GM18498 (cell line): Measurements from ENCODE around the gene TADA2B.

Experiments used
- ATAC-seq: cut with Tn5 transposase; IDR thresholded peaks from one replicate; pipeline ENCODE4 v1.9.1; 2021; ENCODE audit warnings: mild to moderate bottlenecking, moderate library complexity; ENCODE audit not compliant: unreplicated experiment

Gene TADA2B, protein sequence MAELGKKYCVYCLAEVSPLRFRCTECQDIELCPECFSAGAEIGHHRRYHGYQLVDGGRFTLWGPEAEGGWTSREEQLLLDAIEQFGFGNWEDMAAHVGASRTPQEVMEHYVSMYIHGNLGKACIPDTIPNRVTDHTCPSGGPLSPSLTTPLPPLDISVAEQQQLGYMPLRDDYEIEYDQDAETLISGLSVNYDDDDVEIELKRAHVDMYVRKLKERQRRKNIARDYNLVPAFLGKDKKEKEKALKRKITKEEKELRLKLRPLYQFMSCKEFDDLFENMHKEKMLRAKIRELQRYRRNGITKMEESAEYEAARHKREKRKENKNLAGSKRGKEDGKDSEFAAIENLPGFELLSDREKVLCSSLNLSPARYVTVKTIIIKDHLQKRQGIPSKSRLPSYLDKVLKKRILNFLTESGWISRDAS

DNA sequence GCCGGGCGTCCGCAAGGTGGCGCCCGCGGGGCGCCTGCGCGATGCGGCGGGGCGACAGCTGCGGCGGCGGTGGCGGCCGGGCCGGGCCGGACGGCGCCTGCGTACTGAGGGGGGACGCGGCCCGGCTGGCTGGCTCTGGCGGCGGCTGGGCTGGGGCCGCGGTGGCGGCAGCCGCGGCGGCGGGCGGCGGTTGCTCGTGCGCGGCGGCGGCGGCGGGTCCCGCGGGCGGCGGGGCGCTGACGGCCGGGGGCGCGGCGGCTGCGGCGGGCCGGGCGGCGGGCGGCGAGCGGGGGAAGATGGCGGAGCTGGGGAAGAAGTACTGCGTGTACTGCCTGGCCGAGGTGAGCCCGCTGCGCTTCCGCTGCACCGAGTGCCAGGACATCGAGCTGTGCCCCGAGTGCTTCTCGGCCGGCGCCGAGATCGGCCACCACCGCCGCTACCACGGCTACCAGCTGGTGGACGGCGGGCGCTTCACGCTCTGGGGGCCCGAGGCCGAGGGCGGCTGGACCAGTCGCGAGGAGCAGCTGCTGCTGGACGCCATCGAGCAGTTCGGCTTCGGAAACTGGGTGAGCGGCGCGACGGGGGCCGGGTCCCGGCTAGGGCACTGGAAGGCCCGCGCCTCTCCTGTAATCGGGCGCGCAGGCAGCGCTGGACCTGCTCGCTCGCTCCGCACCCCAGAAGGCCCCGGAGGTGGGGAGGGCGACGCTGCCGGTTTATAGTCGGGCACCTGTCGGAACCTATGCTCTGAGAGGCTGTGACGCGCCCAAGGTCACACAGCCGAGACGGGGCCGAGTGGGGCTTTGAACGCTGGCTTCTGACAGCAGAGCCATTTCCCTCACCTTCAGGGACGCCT is at the start of gene TADA2B:
Gene TADA2B (plus strand): TSS at position 89 of the 853 bp plus-strand sequence. CDS start 208 bp downstream, at position 297.
- ATAC-seq, result peak; percentile 35

DNA sequence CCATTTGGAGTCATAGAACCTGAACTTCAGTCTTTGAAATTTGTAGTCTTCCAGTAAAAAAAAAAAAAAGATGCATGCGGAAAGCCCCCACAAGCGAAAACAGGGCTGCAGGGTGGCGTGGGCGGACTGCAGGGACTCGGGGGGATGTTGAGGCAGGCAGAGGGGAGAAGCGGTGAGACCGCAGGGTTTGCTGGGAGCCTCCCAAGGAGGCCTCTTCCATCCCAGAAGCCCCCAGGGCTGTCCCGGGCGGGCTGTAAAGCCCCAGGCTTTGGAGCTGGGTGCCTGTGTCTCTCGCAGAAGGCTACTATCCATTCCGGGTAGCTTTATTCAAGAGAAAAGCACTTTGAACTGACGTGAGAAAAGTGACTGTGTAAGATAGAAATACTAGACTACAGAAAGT is 46.7 kb upstream of the TADA2B start:
- no peak for ATAC-seq

DNA sequence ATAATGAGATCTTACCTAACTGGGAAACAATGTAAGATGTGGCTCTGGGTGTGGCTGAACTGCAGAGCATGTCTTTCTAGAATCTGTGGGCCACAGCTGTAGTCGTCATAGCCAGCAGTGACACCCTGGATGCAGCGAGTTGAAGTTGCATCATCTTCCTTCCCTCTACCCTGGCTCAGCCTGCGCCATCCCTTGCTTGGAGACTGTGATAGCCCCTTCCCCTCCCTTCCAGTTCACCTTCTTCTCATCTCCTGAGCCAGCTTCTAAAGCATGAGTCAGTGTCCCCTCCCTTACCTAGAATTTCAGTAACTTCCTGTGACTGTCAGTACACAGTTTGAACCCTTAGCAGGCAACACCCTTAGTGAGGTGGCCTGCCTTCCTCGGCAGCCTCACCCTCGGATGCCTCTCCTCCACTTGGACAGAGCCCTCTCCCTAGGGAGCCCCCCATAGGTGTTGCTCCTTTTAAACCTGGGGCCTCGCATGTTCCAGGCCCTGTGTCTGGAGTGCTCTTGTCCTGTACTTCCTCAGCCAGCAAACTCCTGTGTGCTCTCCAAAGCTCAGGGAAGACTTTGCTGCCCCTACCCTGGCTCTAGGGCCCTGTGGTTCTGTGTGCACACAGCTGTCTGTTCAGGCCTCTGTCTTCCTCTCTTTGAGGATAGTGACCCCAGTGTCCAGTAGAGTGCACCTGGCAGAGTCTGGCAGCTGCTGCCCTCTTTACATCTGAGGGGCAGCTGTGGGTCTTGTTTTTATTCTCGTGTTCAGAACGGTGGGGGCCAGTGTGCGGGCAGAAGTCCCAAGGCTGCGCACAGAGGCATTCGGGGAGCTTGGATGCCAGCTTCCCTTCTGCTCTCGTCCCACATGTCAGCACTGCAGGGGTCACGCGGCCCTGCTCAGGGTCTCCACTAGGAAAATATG is 43.7 kb upstream of the TADA2B start:
- ATAC-seq, result no peak

DNA sequence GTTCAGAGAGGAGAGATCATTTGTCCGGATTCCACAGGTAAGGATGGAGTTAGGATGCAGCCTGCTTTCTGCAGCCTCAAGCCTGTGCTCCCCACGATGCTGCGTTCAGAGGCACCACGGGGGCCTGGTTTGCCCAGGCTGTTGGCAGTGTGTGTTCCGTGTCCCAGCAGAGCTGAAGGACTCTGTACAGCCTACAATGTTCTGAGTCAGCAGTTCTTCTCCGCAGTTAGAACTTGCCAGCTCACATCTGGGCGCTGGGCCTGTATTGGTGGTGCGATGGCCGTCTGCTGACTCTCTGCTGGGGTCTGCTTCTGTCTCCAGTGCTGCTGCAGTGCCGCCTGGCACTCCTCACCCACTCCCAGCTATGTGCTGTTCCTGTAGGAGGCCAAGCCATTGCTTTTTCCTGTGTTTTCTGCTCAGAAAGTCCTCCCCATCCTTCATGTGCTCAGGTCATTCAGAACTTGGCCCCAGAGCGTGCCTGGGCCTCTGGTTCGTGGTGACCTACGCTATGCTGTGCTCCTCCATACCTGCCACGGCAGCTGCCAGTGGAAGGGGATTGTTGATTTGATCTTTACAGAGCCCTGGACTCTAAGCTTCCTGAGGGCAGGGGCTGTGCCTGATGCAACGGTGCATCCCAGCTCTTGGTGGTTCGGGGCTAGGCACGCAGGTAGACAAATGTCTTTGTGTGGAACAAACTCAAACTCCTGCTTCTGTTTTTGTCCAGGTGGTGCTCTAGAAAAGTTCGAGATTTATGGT is 42.6 kb upstream of the TADA2B start:
- ATAC-seq, result no peak

DNA sequence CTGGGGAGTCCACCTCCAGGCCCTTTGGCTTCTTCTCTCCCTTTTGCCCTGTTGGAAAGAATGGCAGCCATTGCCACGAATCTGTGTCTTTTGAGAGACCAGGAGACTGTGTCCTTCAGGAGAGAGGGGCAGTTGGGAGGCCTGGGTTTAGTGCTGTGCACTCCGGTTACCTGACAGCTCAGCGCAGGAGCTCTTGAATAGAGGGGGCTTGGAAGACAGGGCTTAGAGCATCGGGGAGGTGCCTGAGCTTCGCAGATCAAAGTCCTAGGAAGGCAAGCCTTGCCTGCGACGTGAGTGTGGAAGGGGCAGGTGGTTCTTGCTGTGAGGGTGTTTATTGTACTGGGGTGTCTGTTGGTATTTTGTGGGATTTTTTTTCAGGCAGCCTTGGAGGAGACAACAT is 41.9 kb upstream of the TADA2B start:
- no peak for ATAC-seq

DNA sequence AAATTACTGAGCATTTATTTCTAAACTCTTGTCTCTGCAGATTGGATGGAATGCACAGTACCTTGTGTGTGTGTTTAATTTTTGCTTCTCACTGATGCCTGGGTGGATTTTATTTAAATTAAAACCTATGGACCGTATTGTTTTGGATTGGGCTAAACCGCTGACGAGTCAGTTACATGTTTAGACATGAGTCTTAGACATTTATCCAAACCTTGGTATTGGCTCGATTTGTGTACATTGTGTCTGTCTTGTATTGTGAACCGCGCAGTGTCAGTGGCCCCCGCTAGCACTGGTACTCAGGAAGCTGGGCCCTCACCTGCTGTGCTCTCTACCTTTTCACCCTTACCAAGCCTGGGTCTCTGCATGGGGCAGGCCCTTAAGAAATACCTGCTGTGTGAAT is 40.8 kb upstream of the TADA2B start:
- no peak for ATAC-seq

DNA sequence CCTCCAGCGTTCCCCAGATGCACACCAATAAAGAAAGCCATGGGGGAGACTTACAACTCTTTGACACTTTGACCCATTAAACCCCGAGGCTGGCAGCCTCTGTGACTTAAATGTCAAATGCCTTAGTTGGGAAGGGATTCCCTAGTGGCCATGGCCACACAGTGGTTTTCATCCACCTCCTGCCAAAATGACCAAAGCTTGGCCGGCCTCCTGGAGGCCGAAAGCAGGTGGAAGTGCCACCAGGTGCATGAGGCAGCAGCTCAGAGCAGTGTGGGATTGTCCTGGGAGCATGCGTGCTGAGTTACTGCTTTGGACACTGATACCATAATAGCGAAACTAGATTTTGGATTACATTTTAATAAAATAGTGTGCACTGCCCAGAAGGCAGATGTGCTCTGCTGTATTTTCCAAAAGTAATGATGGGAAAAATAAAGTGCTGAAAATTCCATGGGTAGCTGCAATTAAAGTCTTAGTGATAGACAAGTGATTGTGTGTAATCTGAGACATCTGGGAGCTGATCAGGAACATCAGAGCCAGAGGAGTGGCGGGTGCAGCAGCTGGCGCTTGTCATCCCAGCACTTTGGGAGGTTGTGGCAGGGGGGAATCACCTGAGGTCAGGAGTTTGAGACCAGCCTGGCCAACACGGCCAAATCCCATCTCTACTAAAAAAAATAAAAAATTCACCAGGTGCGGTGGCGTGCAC is 39.8 kb upstream of the TADA2B start:
- ATAC-seq, result no peak

DNA sequence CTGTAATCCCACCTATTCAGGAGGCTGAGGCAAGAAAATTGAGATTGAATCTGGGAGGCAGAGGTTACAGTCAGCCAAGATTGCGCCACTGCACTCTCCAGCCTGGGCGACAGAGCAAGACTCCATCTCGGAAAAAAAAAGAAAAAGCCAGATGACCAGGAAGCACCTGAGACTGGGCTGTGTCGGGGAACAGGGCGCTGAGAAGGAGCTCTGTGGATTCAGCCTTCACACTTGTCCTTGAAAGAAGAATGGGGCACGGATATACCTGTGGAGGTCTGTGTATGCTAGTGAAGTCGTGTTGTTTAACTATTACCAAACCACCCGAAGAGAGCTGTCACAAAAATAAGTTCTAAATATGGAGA is 39.3 kb upstream of the TADA2B start:
- no peak for ATAC-seq

DNA sequence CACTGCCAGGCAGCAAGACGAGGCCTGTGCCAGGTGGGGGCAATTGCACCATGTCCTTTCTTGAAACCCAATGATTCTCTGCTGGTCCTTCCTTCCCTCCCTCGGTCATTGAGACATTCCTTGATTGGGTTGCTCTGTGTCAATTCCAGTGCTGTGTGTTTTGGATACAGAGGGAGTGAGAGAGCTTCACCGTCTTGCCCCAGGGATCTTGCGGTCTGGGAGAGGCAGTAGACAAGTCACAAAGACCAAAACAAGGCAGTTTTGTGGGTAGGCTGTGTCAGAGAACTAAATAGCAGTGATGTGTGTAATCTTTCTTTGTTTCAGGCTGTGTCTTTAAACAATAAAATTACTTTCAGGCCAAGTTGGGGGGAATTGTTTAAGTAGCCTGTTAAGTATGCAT is 38.8 kb upstream of the TADA2B start:
- no peak for ATAC-seq

DNA sequence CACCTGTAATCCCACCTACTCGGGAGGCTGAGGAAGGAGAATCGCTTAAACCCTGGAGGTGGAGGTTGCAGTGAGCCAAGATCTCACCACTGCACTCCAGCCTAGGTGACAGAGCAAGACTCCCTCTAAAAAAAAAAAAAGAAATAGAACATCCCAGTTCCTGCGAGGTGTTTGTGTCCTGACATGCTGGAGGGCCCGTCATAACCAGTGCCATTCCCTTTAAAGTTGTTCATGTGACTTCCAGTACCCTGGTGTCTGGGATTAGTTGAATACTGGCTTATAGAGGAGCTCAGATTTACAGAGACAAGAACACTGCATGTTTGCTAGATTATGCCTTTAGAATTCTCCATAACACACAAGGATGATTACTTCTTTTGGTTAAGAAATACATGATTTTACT is 37.6 kb upstream of the TADA2B start:
- ATAC-seq, result no peak

DNA sequence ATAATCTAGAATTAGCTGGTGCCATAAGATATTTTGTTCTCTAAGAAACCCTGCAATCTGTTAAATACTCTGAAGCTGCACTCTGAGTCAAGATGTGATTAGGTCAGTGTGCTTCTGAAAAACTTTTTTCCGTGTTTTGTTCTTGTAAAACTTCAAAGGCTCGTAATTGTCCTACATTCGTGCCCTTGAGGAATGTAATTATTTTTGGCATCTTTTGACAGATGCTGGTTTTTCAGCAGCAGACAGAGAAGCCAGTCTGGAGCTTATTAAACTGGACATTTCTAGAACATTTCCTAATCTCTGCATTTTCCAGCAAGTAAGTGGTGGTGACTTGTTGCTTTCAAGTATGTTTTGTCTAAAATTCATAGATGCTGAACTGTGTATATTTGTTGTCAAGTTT is 36.8 kb upstream of the TADA2B start:
- no peak for ATAC-seq

DNA sequence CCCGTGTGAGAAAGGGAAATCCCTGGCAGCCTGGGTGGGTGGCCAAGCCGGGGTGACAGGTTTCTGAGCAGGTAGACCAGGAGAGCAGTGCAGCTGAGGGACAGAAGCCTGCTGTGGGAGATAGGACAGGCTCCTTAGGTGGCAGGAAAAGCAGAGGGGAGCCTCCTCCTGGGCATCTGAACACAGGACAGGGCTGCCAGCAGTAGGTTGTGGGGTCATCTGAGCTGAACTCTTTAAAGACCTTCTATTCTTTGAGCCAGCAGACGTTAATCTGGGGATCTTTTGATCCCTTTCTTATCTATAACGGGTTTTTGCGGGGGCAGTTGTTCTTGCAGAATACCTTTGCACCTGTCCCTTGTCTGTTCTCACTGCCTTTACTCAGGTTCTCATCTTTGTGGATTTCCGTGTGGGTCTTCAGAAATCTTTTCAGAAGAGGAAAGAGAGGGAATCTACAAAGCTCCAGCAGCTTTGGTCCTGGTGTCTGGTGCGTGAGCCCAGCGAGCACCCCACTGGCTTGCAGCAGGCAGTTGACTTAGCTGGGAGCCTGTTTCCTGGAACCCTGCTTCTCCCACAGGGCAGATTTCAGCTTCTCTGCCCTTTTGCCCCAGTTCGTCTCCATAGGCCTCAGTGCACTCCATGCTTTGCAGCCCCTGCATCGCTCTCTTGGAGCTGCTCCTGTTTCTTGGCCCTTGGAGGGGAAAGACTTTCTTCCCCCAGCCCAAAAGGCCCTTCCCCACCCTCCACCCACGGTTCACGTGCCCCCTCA is 35.8 kb upstream of the TADA2B start:
- no peak for ATAC-seq

DNA sequence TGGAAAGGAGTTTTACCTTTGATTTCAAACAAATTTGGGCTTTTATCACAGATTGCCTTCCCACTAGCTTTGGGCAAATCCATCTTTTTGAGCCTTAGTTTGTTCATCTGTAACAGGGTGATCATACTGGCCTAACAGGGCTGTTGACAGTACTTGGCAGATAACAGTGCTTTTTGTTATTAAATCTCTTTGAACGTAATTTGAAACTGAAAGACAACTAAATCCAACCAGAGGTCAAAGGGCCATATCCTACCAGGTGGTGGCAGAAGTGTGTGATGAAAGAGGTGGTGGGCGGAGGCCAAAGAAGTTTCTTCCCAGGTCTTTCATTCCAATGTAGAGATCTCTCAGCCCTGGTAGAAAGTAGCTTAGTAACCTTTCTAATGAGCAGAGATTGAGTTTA is 35.2 kb upstream of the TADA2B start:
- no peak for ATAC-seq

DNA sequence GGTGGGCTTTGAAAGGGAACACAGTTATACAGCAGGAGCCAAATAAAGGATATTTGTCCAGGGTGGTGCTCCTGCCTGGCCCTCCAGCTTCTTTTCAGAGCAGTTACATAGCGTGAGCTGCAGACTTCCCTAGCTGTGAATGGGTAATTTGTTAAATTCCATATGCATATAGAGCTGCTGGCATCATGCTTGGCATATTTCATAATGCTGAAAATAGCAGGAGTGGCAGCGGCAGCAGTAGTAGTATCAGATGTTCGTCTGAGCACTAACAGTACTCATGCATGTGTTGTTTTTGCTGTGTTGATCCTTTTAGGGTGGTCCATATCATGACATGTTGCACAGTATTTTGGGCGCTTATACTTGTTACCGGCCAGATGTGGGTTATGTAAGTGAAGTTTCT is 33.6 kb upstream of the TADA2B start:
- no peak for ATAC-seq

DNA sequence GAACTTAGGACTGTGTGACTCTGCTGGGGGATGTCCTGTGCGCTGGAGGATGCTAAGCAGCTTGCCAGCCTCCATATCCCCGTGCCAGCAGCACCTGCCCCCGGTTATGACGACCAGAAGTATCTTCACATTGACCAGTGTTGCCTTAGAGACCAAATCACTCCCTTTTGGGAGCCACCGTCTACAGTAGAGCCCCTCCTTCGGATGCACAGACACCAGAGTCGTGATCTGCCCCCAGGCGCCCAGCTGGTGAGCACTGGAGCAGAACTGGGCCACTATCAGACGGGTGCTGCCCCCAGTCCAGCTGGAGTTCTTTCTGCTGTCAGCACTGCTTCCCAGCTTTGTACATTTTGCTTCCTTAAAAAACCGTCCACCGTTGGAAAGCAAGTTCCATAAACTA is 30.0 kb upstream of the TADA2B start:
- ATAC-seq, result no peak

DNA sequence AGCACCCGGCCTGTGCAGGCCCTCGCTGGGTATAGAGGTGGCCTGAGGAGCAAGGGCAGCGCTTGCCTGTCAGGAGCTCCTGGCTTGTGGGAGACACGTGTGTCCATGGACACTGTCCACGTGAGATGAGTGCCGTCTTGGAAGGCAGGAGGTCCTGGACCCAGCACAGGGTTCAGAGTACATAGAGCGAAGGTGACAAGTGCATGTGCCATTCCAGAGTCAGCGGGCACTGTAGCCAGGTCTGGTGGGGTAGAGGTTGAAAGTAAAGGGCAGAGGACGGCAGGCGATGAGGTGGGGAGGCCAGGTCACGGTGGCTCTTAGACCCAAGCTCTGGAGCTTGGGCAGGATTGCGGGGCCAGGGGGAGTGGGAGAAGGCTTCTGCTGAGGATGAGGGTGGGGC is 28.4 kb upstream of the TADA2B start:
- ATAC-seq, result no peak

DNA sequence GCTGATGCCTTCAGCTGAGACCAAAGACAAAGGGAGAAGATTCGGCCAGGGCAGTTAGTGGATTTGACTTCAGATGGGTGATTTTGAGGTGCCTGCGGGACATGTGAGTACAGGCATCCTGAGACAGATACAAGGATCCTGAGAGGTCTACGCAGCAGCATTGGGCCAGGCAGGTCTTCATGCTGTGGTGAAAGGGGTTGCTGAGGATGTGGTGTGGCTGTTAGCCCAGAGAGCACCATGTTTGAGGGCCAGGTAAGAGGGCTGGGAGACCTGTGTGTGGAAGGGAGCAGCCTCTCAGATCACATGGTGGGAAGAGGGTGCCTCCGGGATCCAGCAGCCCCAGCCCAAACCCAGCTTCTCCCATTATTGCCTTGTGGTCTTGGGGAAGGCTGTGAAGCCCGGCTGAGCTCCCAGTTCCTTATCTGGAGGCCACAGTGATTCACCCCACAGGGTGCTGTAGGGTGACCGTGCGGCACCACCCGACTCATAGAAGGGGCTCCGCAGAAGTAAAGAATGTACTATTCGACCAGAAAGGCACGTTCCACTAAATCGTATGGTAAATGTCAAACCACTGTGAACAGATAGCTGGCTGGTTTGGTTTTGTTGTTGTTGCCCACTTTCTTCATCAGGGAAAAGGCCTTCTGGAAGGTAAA is 27.7 kb upstream of the TADA2B start:
- no peak for ATAC-seq

DNA sequence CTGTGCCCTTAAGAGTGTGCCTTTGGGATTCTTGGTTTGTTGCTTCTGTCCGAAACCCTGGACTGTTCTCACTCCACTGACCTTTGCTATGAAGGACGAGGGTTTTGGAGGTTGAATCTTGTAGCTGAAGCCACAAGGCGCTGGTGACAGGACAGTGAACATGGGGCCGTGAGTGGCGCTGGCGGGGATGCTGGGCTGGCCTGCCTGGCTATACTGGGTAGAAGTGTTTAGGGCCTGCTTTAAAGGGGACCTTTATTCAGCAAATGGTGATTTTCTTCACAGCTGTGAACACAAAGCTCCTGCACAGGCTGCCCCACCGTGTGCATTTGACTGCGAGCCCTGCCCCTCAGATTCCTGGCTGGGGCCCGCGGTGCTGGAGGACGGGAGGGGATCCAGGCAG is 27.1 kb upstream of the TADA2B start:
- no peak for ATAC-seq

DNA sequence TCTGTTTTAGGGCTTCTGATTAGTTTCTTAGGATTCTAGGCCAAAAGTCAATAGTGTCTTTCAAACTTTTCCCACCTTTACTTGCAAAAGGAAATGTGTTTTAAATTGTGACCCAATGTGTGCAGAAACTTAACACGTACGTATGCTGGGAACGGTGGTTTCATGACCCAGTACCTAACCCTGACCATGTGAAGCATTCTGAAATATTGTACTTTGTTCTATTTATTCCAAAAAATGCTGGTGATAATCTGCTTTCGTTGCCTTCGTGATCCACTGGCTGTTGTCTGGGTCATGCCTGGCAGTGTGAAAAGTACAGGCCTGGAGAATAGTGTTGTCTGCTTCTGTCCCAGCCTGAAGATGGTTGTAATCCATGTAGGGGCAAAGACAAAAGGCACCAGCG is 26.7 kb upstream of the TADA2B start:
- no peak for ATAC-seq
